HFF-Myc (cell line): ENCODE measurements around the gene KRT31.

ENCODE experiments used
- DNase-seq: peaks from one replicate; pipeline ENCODE4 v3.0.0-alpha.2; 2011; ENCODE audit warnings: low read depth; ENCODE audit errors: extremely low read depth
- H3K4me3 ChIP-seq: replicated peaks from 2 replicates; pipeline ENCODE4 v1.5.1; 2011; ENCODE audit warnings: low read depth, mild to moderate bottlenecking, control low read depth, low read length
- CTCF ChIP-seq: IDR thresholded peaks from 2 replicates; pipeline ENCODE4 v1.5.1; 2012; ENCODE audit warnings: mild to moderate bottlenecking, low read depth, low read length, control low read depth; ENCODE audit errors: missing control alignments

KRT31 gene

GRCh38 chr17:41415411-41415810, 18.0 kb upstream of the KRT31 start:
- TF ChIP-seq CTCF, result no peak
- no peak for DNase-seq
- no peak overlapping the region for H3K4me3 ChIP-seq

- H3K4me3 ChIP-seq, result no peak overlapping the region
- DNase-seq, result no peak
- no peak for TF ChIP-seq CTCF
These were observed 16.6 kb upstream of the KRT31 start for GRCh38 chr17:41413982-41414381.

- no peak overlapping the region for H3K4me3 ChIP-seq
- TF ChIP-seq CTCF, result no peak
- DNase-seq, result no peak
These were observed 16.0 kb upstream of the KRT31 start for GRCh38 chr17:41413353-41413957.

GRCh38 chr17:41411072-41411840, 13.8 kb upstream of the KRT31 start:
- H3K4me3 ChIP-seq, result no peak overlapping the region
- TF ChIP-seq CTCF, result no peak
- no peak for DNase-seq

- no peak for TF ChIP-seq CTCF
- no peak for DNase-seq
These were observed 9.8 kb upstream of the KRT31 start for GRCh38 chr17:41407226-41407625.

GRCh38 chr17:41406205-41406604, 8.8 kb upstream of the KRT31 start:
- no peak overlapping the region for H3K4me3 ChIP-seq
- DNase-seq, result no peak
- TF ChIP-seq CTCF, result no peak

More at GRCh38 chr17:41407226-41407625, 9.8 kb upstream of the KRT31 start:
- no peak overlapping the region for H3K4me3 ChIP-seq
